GM18909 (cell line): ENCODE results near the gene GRHL1.
A peak's percentile ranks its signal among the peaks of the same experiment; 100 is the strongest.

Source experiments
- ATAC-seq: cut with Tn5 transposase; IDR thresholded peaks from one replicate; pipeline ENCODE4 v1.9.1; 2021; ENCODE audit warnings: mild to moderate bottlenecking; ENCODE audit not compliant: unreplicated experiment, poor library complexity

GRHL1 gene

DNA sequence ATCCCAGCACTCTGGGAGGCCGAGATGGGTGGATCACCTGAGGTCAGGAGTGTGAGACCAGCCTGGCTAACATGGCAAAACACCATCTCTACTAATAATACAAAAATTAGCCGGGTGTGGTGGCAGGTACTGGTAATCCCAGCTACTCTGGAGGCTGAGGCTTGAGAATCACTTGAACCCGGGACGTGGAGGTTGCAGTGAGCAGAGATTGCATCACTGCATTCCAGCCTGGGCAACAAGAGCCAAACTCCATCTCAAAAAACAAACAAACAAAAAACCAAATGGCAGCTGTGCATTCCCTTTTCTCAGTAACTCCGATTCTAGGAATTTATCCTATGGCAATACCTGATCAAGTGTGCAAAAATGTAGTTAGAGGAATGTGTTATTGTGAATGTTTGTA is 4.7 kb upstream of the GRHL1 start:
- no peak for ATAC-seq

- no peak for ATAC-seq
Observed at GRCh38 chr2:9948721-9949120, 2.8 kb upstream of the GRHL1 start.

GRCh38 chr2:9949239-9949991 is 2.1 kb upstream of the GRHL1 start:
- ATAC-seq, result no peak

DNA sequence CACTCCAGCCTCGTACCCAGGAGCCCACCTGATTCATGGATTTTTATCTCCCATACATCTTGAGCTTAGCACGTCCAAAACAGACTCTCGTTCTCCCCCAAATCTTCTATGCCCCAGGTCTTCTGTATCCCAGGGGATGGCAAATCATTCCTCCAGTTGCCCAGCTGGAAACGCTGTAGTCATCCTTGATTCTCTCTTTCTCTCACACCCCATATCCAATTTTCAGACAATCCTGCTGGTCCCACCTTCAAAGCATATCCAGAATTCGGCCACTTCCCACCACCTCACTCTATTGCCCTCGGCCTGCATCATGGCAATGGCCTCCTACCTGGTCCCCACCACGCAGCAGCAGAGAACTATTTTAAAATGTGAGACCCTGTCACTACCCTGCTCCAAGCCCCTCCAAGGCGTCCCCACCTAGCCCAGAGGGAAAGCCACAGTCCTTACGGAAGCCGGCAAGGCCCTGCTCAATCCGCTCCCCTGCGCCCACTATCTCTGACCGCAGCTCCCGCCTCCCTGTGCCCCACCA is 1.4 kb upstream of the GRHL1 start:
- no peak for ATAC-seq

DNA sequence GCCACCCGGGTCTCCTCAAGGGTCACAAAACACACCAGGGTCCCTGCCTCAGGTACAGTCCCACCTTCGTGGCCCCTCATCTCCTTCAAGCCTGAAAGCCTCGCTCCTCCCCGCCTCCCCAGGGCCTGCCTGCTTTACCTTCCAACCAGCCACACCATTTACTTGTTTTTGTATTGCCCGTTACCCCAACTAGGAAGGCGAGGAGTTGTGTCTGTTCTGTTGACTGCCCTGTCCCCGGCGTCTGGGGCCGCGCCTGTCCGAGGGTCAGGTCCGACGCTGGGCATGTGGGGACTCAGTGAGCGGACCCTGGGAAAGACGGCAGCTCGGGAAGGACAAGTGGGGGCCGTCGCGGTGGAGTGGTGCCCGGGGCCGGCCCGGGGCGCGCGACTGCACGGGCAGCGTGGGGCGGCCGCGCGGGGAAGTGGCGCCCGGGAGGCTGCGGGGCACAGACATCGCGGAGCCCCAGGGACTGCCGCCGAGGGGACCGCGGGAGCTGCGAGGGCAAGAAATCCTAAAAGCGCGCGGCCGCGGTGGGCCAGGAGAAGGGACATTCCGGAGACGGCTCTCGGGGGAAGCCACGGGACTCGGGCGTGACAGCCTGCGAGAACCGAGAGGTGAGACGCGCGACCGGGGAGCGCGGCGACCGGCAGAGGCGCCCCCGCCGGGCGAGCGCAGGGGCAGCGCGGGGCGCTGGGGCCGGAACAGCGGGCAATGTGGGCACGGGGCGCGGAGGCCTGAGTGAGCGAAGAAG is 797 bp upstream of the GRHL1 start:
- ATAC-seq, result peak; percentile 40

- ATAC-seq, result no peak
Observed at GRCh38 chr2:9951272-9951521, 296 bp upstream of the GRHL1 start.

DNA sequence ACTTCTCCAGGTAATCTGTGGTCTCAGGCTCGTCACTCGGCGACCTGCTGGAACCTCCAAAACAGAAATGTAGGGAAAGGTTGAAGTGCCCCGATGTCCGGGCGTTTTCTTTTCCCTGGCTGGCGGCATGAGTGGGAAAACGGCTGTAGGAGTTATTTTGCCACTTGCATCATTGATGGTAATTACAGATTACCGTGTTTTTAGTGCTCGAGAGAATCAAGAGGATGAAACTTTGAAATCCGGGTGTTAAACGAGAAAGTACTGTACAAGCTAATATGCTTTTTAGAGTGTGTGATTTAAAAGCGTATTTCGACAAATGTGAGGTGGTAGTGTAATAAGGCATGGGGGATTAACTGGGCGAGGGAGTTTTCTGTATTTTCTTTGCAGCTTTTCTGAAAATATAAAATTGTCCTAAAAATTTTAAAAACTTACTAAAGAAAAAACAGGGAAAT is 819 bp downstream of the GRHL1 start:
- no peak for ATAC-seq

GRCh38 chr2:9952856-9953503 is 1.5 kb downstream of the GRHL1 start:
- ATAC-seq, result no peak

- no peak for ATAC-seq
Observed at GRCh38 chr2:9954136-9954535, 2.6 kb downstream of the GRHL1 start.

GRCh38 chr2:9958057-9958456 is 6.6 kb downstream of the GRHL1 start:
- no peak for ATAC-seq

- no peak for ATAC-seq
Observed at GRCh38 chr2:9959262-9959661, 7.8 kb downstream of the GRHL1 start.

DNA sequence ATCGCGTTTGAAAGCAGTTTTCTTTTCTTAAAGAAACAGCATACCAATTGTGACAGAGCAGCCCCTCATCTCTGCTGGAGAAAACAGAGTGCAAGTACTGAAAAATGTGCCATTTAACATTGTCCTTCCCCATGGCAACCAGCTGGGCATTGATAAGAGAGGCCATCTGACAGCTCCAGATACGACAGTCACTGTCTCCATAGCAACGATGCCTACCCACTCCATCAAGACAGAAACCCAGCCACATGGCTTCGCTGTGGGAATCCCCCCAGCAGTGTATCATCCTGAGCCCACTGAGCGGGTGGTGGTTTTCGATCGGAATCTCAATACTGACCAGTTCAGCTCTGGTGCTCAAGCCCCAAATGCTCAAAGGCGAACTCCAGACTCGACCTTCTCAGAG is 9.5 kb downstream of the GRHL1 start:
- no peak for ATAC-seq

DNA sequence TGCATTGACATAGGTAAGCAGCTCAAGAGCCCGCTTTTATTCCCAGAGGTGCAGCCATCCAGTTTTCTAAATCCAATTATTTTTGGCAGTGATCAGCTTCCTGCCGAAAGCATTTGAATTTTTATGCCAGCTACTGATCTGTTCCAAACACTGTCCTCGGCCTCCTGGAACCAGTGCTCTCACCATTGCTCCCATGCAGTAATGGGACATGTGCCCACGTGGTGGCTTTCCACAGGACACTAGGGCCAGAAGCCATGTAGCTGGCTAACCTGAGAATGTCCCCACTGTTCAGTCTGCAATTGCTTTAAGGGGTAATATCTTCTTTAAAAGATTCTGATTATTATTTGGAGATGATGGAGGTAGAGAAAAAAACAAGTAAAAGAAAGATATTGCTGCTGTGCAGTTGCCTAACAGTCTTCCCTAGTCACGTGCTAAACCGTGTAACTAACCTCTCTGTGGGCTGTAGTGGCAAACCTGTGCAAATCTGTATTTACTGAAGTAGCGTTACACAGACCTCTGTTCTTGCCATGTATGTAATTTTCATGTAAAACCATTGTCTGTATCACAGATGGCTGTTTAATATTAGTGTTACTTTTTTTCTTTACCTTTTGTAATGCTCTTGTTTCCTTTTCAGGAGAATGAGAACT is 13.0 kb downstream of the GRHL1 start:
- ATAC-seq, result no peak

GRCh38 chr2:9965119-9965822 is 13.8 kb downstream of the GRHL1 start:
- no peak for ATAC-seq

GRCh38 chr2:9966491-9967022 is 15.1 kb downstream of the GRHL1 start:
- no peak for ATAC-seq

GRCh38 chr2:9967053-9967775 is 15.7 kb downstream of the GRHL1 start:
- ATAC-seq, result no peak

GRCh38 chr2:9968553-9969497 is 17.3 kb downstream of the GRHL1 start:
- no peak for ATAC-seq
